K562 (cell line): ENCODE data around the gene FAM3C. TPM values are rescaled to one million over a fixed set of nuclear protein-coding genes. Genes with fewer than 3 reads are reported as not detected.
A peak's percentile ranks its signal among the peaks of the same experiment; 100 is the strongest.

Experiments used
- ATAC-seq: fragments of 200-7000 bp; cut with Tn5 transposase; 3 replicates; pipeline ENCODE4 v1.9.1; 2020; ENCODE audit warnings: moderate library complexity
- BruUV-seq: library from RNA; stranded (reverse); fragments of 400-500 nt; replicated peaks from 2 replicates; lab custom pipeline; 2021; lab: Mats Ljungman, UMichigan
- CTCF ChIA-PET: fragments of 300-600 bp; formaldehyde crosslinking; extraction: SDS; loops from one replicate; lab custom pipeline; 2021; ENCODE audit warnings: low intra/inter-chr PET ratio; lab: Yijun Ruan, JAX
- POLR2A ChIA-PET: fragments of 300-600, 350-650 bp; sonication (Branson Sonifier 250); formaldehyde crosslinking; extraction: SDS; loops from one replicate; lab custom pipeline; 2021; ENCODE audit warnings: antibody characterized with exemption, inconsistent platforms; lab: Yijun Ruan, JAX
- DNase-seq, 4 experiments: peaks; one replicate each; pipeline versions ENCODE4 v3.0.0 to v3.0.0-alpha.2; 2011 to 2018; ENCODE audit warnings: low spot score in 3 of 4, mixed read lengths in 3 of 4; ENCODE audit errors: extremely low read depth in 1 of 4
- FAIRE-seq: peaks from 2 replicates; lab custom pipeline; 2011; peaks lifted over from hg19 to GRCh38; lab: Jason Lieb, UNC
- H2AFZ ChIP-seq: 2 replicates; pipeline ENCODE4 v1.6.0; 2011; ENCODE audit warnings: low read depth, low read length, control low read depth, inconsistent platforms
- H3K27ac ChIP-seq: fragments of 200-600 bp; 3 replicates; pipeline ENCODE4 v1.8.0; 2011; ENCODE audit warnings: low read depth, mild to moderate bottlenecking, control low read depth, inconsistent platforms, low read length, moderate library complexity, mixed read lengths; ENCODE audit errors: extremely low read depth
- H3K27me3 ChIP-seq, 2 experiments: fragments of 300-600 bp in 1 of 2; 2 replicates in 1 of 2; 3 replicates in 1 of 2; pipeline versions ENCODE4 v1.6.0 to v1.8.0; 2011; ENCODE audit warnings: inconsistent platforms in 2 of 2, low read length in 2 of 2, mild to moderate bottlenecking in 1 of 2, mixed read lengths in 1 of 2, moderate library complexity in 1 of 2; ENCODE audit not compliant: control insufficient read depth in 2 of 2, insufficient read depth in 2 of 2
- H3K36me3 ChIP-seq: fragments of 300-600 bp; 3 replicates; pipeline ENCODE4 v1.8.0; 2011; ENCODE audit warnings: mild to moderate bottlenecking, low read length, inconsistent platforms; ENCODE audit not compliant: control insufficient read depth, insufficient read depth
- H3K4me1 ChIP-seq, 2 experiments: fragments of 200-600 bp in 1 of 2; replicated peaks in 1 of 2; 2 replicates in 1 of 2; 3 replicates in 1 of 2; pipeline versions ENCODE4 v1.5.1 to v1.8.0; 2011; ENCODE audit warnings: inconsistent platforms in 2 of 2, low read length in 2 of 2, mild to moderate bottlenecking in 1 of 2, mixed read lengths in 1 of 2, moderate library complexity in 1 of 2; ENCODE audit not compliant: control insufficient read depth in 2 of 2, insufficient read depth in 2 of 2
- H3K4me2 ChIP-seq: 2 replicates; pipeline ENCODE4 v1.6.1; 2011; ENCODE audit warnings: low read length, control low read depth, inconsistent platforms, mixed read lengths; ENCODE audit not compliant: insufficient read depth
- H3K4me3 ChIP-seq: fragments of 200-600 bp; sonication (generic), shearing (Covaris generic); 2 replicates; pipeline ENCODE4 v1.5.1; 2016; ENCODE audit warnings: control low read depth, inconsistent platforms
- H3K79me2 ChIP-seq: fragments of 200-600 bp; 3 replicates; pipeline ENCODE4 v1.8.0; 2011; ENCODE audit warnings: low read length, inconsistent platforms; ENCODE audit not compliant: control insufficient read depth, insufficient read depth
- H3K9ac ChIP-seq, 2 experiments: 2 replicates each; pipeline versions ENCODE4 v1.6.0 to v1.6.1; 2011; ENCODE audit warnings: low read depth in 2 of 2, low read length in 2 of 2, control low read depth in 1 of 2, inconsistent platforms in 1 of 2, mild to moderate bottlenecking in 1 of 2, mixed read lengths in 1 of 2; ENCODE audit not compliant: insufficient read depth in 1 of 2
- H3K9me1 ChIP-seq: one replicate; pipeline ENCODE4 v1.6.0; 2011; ENCODE audit warnings: inconsistent platforms, mild to moderate bottlenecking, low read length, moderate library complexity; ENCODE audit not compliant: control insufficient read depth, insufficient read depth
- H3K9me3 ChIP-seq: replicated peaks from 2 replicates; pipeline ENCODE4 v1.5.1; 2011; ENCODE audit warnings: low read depth, low read length, inconsistent platforms; ENCODE audit not compliant: control insufficient read depth, insufficient read depth
- H4K20me1 ChIP-seq: replicated peaks from 2 replicates; pipeline ENCODE4 v1.6.1; 2011; ENCODE audit warnings: low read length, inconsistent platforms, mixed read lengths; ENCODE audit not compliant: control insufficient read depth, insufficient read depth
- ARHGAP35 ChIP-seq: fragments of 450-650 bp; IDR thresholded peaks from 2 replicates; pipeline ENCODE4 v1.6.1; 2018; ENCODE audit not compliant: partially characterized antibody
- NEUROD1 ChIP-seq: fragments of 150-350 bp; IDR thresholded peaks from 2 replicates; pipeline ENCODE4 v1.6.1; 2014; ENCODE audit warnings: borderline replicate concordance, low read length, low read depth; ENCODE audit not compliant: partially characterized antibody
- NFYB ChIP-seq: IDR thresholded peaks from 2 replicates; pipeline ENCODE4 v1.6.1; 2011; ENCODE audit warnings: mild to moderate bottlenecking, moderate library complexity; ENCODE audit not compliant: insufficient read length; ENCODE audit errors: extremely low read depth
- ZBTB5 ChIP-seq: fragments of 450-650 bp; IDR thresholded peaks from 2 replicates; pipeline ENCODE4 v1.6.1; 2017; ENCODE audit warnings: antibody characterized with exemption
- WGBS: fragments of 100-300 bp; shearing (Covaris generic); methylation state at CpG from one replicate; pipeline ENCODE4 v1.1.6; 2016; ENCODE audit warnings: low coverage, mixed read lengths; ENCODE audit not compliant: insufficient coverage; ENCODE audit errors: missing lambda C conversion rate; 5-methylcytosine and 5-hydroxymethylcytosine counted together
- in situ Hi-C: fragments of 300-500 bp; cut with MboI; formaldehyde crosslinking; loops from 4 replicates; pipeline ENCODE4 v1.15.0; 2018; ENCODE audit warnings: inconsistent platforms, mixed read lengths
- intact Hi-C: fragments of 100-400 bp; cut with micrococcal nuclease; formaldehyde crosslinking; loops from 2 replicates; pipeline ENCODE4 v1.14.2; 2022
- polyA plus RNA-seq, 8 experiments: library from polyadenylated mRNA; depleted of rRNA in 4 of 8; stranded (reverse) in 5 of 8; unstranded in 3 of 8; fragments of >200 nt; fragmentation: Nextera tagmentation in 2 of 8; fragmentation: Illumina TruSeq in 1 of 8; extraction: Ambion mirVana in 2 of 8; extraction: Trizol in 1 of 8; gene quantifications; 2 replicates each; pipeline versions ENCODE4 v1.2.1 to v1.2.3, GENCODE V29; 2011 to 2014; ENCODE audit warnings: inconsistent platforms in 1 of 8, missing spikeins in 1 of 8
- total RNA-seq, 7 experiments: library from RNA; depleted of rRNA in 6 of 7; stranded (reverse); fragments of >200 nt in 6 of 7; fragmentation: Illumina TruSeq in 2 of 7; extraction: Trizol in 2 of 7; gene quantifications; 2 replicates each; pipeline versions ENCODE4 v1.2.1 to v1.2.3, GENCODE V29; 2011 to 2021; ENCODE audit warnings: low replicate concordance in 1 of 7

FAM3C gene
- total and polyA plus RNA-seq, 9 of the 15 experiments (the other 6 are each of a cell fraction or from before 2014, with no cell fraction given), result 10.6 to 42.6 (median 30.0) TPM

DNA sequence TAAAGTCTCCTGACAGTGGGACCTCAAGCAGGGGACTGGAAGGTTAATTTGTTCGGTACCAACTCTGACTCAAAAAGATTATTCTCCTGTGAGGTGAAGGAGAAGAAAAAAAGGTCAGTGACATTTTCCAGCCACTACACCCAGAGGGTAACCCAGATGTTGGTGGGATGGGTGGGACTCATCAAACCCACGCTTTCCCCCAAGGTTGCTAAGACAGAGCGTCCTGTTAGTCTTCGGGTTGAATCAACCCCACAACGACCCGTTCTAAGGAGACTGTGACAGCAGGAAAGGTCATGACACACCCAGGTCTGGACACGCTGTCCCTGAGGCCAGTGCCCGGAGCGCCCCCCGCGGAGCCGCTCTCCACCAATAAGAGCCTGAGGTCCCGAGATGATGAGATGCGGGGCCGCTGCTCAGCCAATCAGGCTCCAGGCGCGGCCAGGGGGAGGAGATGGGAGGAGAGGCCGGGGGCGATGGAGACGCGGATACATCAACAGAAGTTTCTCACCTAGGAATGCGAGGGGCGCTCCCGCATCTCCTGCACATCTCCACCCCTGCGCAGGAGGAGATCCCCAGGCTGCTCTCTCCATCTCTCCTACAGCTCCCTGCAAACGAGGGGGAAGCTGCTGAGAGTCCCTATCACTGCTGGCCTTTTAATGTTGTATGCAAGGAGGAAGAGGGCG is 67.5 kb downstream of the FAM3C start, which contains the start of gene WNT16:
TSS of gene WNT16 (plus strand) at position 493 of the 683 bp plus-strand sequence. CDS start 293 bp downstream, outside the sequence.
- Histone ChIP-seq H3K4me2 (no peak within 1 kb of the TSS; the same call in 1 of the 2 replicates), H3K36me3 (no peaks in the 10 kb centered on the region), H3K4me1 (peaks cover 0 to 22% of the 10 kb centered on the region in 2 experiments; a peak in 4 of 5 replicates), H3K9ac (no peak within 1 kb of the TSS), H3K9me3 (no peaks in the 10 kb centered on the region), H2AFZ (no peak within 1 kb of the TSS), H4K20me1 (no peaks in the 10 kb centered on the region; the same call in 1 of the 2 replicates), H3K9me1 (no peaks in the 10 kb centered on the region), H3K27ac (no peak within 1 kb of the TSS), H3K79me2 (no peaks in the 10 kb centered on the region), H3K27me3 (peaks cover 46% of the 10 kb centered on the region in 2 experiments), H3K4me3 (no peak within 1 kb of the TSS)
- in situ Hi-C loops, result no loop called here
- TF ChIP-seq ZBTB5 (no peak), NEUROD1 (no peak), NFYB (peak; percentile 62), ARHGAP35 (no peak)
- ChIA-PET CTCF (no interaction called here), POLR2A (interaction anchor here (0.6 kb wide), 1 partner anchor 9 kb away, joined by 3 read pairs; no protein-coding TSS in a partner anchor)
- intact Hi-C loops, result no loop called here
- ATAC-seq, result peak; percentile 79
- 11% methylated on average over 27 of the region's 27 CpGs for WGBS
- BruUV-seq, result no TSS peak
- peak; percentile 47 to 82 (median 80) for DNase-seq
- FAIRE-seq, result no peak
